ENCODE measurements around the gene S1PR2. TPM values are rescaled to one million over a fixed set of nuclear protein-coding genes. Genes with fewer than 3 reads are reported as not detected.
A peak's percentile ranks its signal among the peaks of the same experiment; 100 is the strongest.

The S1PR2 gene
- total RNA-seq = 10 to 100 TPM in 4 of 6 donors, 1 to 10 TPM in 2; 9.1 to 30.0 (median 16.0) TPM

GRCh38 chr19:10230861-10231611, at the start of gene S1PR2:
S1PR2 (minus strand) TSS chr19:10231331; CDS start chr19:10224905, 6,426 bp downstream.
- Histone ChIP-seq H3K36me3 (no peaks in the 10 kb centered on the region), H3K4me1 (peaks cover 25 to 67% (median 32%) of the 10 kb centered on the region in 4 donors), H3K27ac (peak within 1 kb of the TSS; percentile 92 to 95 (median 93)), H3K4me3 (peak within 1 kb of the TSS; percentile 69 to 99 (median 95)), H3K27me3 (no peaks in the 10 kb centered on the region), H3K9me3 (no peaks in the 10 kb centered on the region)
- 0% methylated on average over 18 of the region's 73 CpGs; no CpG with 5 or more reads in 1 of the 2 donors for WGBS, 2 donors
- peak; percentile 72 to 95 for DNase-seq
- ATAC-seq (ENCODE audit: low FRiP score in 2 of 2) = peak; percentile 71 to 83
- TF ChIP-seq POLR2A (IDR thresholded peaks at IDR 0.05) (peak in 3 of 4 donors; percentile 42 to 70 (median 48)), EP300 (IDR thresholded peaks at IDR 0.05) (no peak), POLR2AphosphoS5 (IDR thresholded peaks at IDR 0.05) (peak; percentile 57)
- TF ChIP-seq, protein P1, sequence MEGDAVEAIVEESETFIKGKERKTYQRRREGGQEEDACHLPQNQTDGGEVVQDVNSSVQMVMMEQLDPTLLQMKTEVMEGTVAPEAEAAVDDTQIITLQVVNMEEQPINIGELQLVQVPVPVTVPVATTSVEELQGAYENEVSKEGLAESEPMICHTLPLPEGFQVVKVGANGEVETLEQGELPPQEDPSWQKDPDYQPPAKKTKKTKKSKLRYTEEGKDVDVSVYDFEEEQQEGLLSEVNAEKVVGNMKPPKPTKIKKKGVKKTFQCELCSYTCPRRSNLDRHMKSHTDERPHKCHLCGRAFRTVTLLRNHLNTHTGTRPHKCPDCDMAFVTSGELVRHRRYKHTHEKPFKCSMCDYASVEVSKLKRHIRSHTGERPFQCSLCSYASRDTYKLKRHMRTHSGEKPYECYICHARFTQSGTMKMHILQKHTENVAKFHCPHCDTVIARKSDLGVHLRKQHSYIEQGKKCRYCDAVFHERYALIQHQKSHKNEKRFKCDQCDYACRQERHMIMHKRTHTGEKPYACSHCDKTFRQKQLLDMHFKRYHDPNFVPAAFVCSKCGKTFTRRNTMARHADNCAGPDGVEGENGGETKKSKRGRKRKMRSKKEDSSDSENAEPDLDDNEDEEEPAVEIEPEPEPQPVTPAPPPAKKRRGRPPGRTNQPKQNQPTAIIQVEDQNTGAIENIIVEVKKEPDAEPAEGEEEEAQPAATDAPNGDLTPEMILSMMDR (IDR thresholded peaks at IDR 0.05) = no peak

GRCh38 chr19:10279737-10280442, 48.8 kb upstream of the S1PR2 start:
- peak in 1 of 2 donors; percentile 39 for TF ChIP-seq POLR2AphosphoS5 (IDR thresholded peaks at IDR 0.05)
- TF ChIP-seq, protein P1 (IDR thresholded peaks at IDR 0.05) = no peak
- Histone ChIP-seq H3K36me3 (peaks cover 20 to 94% (median 68%) of the 10 kb centered on the region in 4 donors), H3K4me3 (no peak overlapping the region), H3K27me3 (no peaks in the 10 kb centered on the region), H3K27ac (peak overlapping the region; percentile 32 to 74 (median 72)), H3K9me3 (no peaks in the 10 kb centered on the region), H3K4me1 (peaks cover 31 to 87% (median 53%) of the 10 kb centered on the region in 4 donors)
- 54 to 66% methylated on average over 5 of the region's 5 CpGs for WGBS, 2 donors
- DNase-seq = peak in 1 of 2 donors; percentile 35
- ATAC-seq (ENCODE audit: low FRiP score in 2 of 2) = no peak

DNA sequence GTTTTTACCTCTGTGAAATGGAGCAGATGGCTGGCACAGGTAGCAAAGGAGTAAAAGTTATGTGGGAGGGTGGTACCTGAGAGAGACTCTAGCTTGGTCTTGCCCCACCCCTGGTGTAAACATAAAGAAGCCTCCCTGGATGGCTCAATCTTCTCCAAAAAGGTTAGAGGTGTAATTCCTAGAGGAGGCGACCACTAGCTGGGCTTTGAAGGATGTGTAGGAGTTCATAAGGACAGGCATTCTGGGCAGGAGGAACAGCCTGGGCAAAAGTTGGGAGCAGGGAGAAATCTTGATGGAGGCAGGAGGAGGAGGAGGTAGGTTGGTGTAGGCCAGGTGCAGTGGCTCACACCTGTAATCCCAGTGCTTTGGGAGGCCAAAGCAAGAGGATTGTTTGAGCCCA, 47.8 kb upstream of the S1PR2 start:
- H3K9me3 ChIP-seq = no peaks in the 10 kb centered on the region
- DNase-seq (no peak), ATAC-seq (ENCODE audit: low FRiP score in 2 of 2) (no peak)
- peak overlapping the region in 1 of 4 donors; percentile 1 for H3K4me3 ChIP-seq
- no peaks in the 10 kb centered on the region for H3K27me3 ChIP-seq
- TF ChIP-seq, protein P1 (IDR thresholded peaks at IDR 0.05) = no peak
- TF ChIP-seq POLR2A (IDR thresholded peaks at IDR 0.05) = no peak
- H3K27ac ChIP-seq = peak overlapping the region; percentile 17 to 74 (median 72)
- 91 to 96% methylated on average over 1 of the region's 1 CpG for WGBS, 2 donors
- peaks cover 13 to 94% (median 64%) of the 10 kb centered on the region in 4 donors for H3K36me3 ChIP-seq
- H3K4me1 ChIP-seq = peaks cover 28 to 86% (median 46%) of the 10 kb centered on the region in 4 donors

DNA sequence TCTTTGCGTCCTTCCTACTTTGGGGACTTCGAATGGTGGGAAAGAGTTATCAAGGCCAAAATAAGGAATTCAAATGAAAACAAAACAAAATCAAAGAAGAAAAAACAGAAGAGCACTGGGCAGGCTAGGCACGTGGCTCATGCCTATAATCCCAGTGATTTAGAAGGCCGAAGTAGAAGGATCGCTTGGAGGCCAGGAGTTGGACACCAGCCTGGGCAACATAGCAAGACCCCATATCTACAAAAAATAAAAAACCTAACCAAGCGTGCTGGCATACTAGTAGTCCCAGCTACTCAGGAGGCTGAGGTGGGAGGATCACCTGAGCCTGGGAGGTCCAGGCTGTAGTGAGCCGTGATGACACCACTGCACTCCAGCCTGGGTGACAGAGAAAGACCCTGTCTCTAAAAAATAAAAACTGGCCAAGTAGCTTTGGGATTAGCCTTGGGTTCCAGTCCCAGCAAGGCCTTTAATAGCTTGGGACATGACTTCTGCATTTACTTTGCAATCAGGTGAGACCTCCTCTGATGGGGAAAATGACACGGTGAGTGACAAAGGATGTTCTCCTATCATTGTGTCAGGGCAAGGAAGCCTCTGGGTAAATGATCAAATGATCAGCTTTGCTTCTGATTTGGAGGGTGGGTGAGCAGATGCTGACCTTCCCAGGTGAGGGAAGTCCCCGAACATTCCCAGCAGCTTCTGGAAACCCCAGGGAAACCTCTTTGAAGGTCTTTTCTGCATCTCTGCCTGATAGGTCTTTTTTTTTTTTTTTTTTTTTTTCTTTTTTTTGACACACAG, 46.9 kb upstream of the S1PR2 start:
- ATAC-seq (ENCODE audit: low FRiP score in 2 of 2) (no peak), DNase-seq (no peak)
- peaks cover 35 to 87% (median 43%) of the 10 kb centered on the region in 4 donors for H3K4me1 ChIP-seq
- no peaks in the 10 kb centered on the region for H3K27me3 ChIP-seq
- no peaks in the 10 kb centered on the region for H3K9me3 ChIP-seq
- TF ChIP-seq, protein P1 (IDR thresholded peaks at IDR 0.05) = no peak
- TF ChIP-seq POLR2AphosphoS5 (IDR thresholded peaks at IDR 0.05) (no peak), POLR2A (IDR thresholded peaks at IDR 0.05) (no peak), EP300 (IDR thresholded peaks at IDR 0.05) (no peak)
- peaks cover 6 to 87% (median 56%) of the 10 kb centered on the region in 4 donors for H3K36me3 ChIP-seq
- 91 to 94% methylated on average over 9 of the region's 9 CpGs for WGBS, 2 donors
- H3K27ac ChIP-seq = peak overlapping the region; percentile 46 to 74 (median 72)
- H3K4me3 ChIP-seq = peak overlapping the region in 1 of 4 donors; percentile 19
